AG04450 (cell line): ENCODE results near the gene JAML. TPM values are rescaled to one million over a fixed set of nuclear protein-coding genes. Genes with fewer than 3 reads are reported as not detected.

ENCODE experiments used
- CTCF ChIA-PET: fragments of 300-600, 350-600 bp; formaldehyde crosslinking; extraction: SDS; loops from one replicate; lab custom pipeline; 2022; ENCODE audit warnings: antibody characterized with exemption, inconsistent platforms; lab: Charles Lee
- POLR2A ChIA-PET: fragments of 350-600 bp; formaldehyde crosslinking; extraction: SDS; loops from one replicate; lab custom pipeline; 2021; ENCODE audit warnings: antibody characterized with exemption, inconsistent platforms; lab: Yijun Ruan, JAX
- DNase-seq: peaks from one replicate; pipeline ENCODE4 v3.0.0-alpha.2; 2011; ENCODE audit warnings: low read depth, low spot score
- H3K27ac ChIP-seq: one replicate; pipeline ENCODE4 v1.5.1; 2012; ENCODE audit warnings: low read depth, low read length, control low read depth
- H3K27me3 ChIP-seq: one replicate; pipeline ENCODE4 v1.6.0; 2012; ENCODE audit warnings: low read length; ENCODE audit not compliant: control insufficient read depth, insufficient read depth
- H3K4me3 ChIP-seq: 2 replicates; pipeline ENCODE4 v1.5.1; 2011; ENCODE audit warnings: mild to moderate bottlenecking, low read depth, low read length, control low read depth
- H3K9me3 ChIP-seq: 2 replicates; pipeline ENCODE4 v1.5.1; 2012; ENCODE audit warnings: low read length; ENCODE audit not compliant: control insufficient read depth, insufficient read depth
- CTCF ChIP-seq: IDR thresholded peaks from 2 replicates; pipeline ENCODE4 v1.5.1; 2011; ENCODE audit warnings: low read depth, low read length, control low read depth, inconsistent platforms
- polyA plus RNA-seq: library from polyadenylated mRNA; depleted of rRNA; stranded (reverse); fragments of >200 nt; gene quantifications from 2 replicates; pipeline ENCODE4 v1.2.3, GENCODE V29; 2011

The JAML gene
- polyA plus RNA-seq, 1 experiment: not detected

GRCh38 chr11:118234833-118235232, 10.0 kb upstream of the JAML start:
- POLR2A ChIA-PET: no interaction called here

DNA sequence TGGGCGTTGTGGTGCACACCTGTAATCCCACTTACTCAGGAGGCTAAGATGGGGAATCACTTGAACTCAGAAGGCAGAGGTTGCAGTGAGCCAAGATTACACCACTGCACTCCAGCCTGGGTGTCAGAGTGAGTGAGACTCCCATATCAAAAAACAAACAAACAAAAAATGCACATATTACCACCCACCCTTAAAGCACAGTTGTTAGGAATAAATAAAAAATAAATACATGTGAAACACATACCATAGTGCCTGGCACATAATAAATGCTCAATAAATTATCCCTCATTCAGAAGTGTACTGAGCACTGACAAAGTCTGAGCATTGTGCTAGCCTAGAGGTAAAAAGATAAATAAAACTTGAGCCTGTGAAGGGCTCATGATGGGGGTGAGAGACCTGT, 9.0 kb upstream of the JAML start:
- no peak for DNase-seq
- ChIA-PET POLR2A (no interaction called here), CTCF (no interaction called here)

More at GRCh38 chr11:118234833-118235232, 10.0 kb upstream of the JAML start:
- H3K27ac ChIP-seq: no peak overlapping the region
- H3K27me3 ChIP-seq: no peaks in the 10 kb centered on the region
- H3K4me3 ChIP-seq: no peak overlapping the region
- TF ChIP-seq CTCF: no peak
- CTCF ChIA-PET: no interaction called here
- no peaks in the 10 kb centered on the region for H3K9me3 ChIP-seq
- no peak for DNase-seq

DNA sequence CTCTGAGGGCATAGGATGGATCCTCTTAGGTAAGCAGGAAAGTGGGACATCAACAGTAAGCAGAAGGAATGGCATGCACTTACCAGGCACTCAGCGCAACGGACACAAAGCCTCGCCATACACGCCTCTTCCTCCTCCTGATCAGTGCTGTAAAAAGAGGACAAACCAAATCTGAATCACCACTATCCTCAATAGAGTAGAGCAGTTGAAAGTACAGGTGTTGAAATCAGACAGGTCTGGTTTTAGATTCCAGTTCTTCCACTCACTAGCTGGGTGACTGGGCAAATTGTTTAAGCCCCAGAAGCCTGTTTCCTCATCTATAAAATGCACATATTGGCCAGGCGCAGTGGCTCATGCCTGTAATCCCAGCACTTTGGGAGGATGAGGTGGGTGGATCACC, 8.6 kb upstream of the JAML start:
- no peak overlapping the region for H3K4me3 ChIP-seq
- H3K27ac ChIP-seq: no peak overlapping the region
- CTCF ChIA-PET: no interaction called here
- DNase-seq: no peak
- TF ChIP-seq CTCF: no peak
- POLR2A ChIA-PET: no interaction called here
- no peaks in the 10 kb centered on the region for H3K9me3 ChIP-seq
- no peaks in the 10 kb centered on the region for H3K27me3 ChIP-seq

More for the DNA sequence above, 9.0 kb upstream of the JAML start:
- H3K27me3 ChIP-seq: no peaks in the 10 kb centered on the region
- no peak overlapping the region for H3K4me3 ChIP-seq
- no peak for TF ChIP-seq CTCF
- H3K27ac ChIP-seq: no peak overlapping the region
- H3K9me3 ChIP-seq: no peaks in the 10 kb centered on the region

DNA sequence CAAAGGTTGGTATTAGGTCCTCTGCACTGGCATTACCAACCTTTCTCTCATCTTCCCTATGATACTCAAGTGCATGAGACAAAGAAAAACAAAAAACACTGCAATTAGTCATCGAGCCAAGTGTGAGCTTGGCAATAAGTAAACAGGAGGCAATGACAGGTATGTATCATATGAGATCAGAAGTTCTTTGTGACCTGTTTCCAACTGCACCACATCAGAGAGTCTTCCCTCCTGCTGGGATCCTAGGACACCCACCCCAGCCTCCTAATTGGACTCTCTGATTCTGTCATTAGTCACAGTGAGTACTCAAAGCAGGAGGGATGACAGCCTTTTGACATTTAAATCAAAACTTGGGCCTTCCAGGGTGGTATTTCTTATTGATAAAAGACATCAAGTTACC, 7.8 kb upstream of the JAML start:
- Histone ChIP-seq H3K27me3 (no peaks in the 10 kb centered on the region), H3K4me3 (no peak overlapping the region), H3K9me3 (no peaks in the 10 kb centered on the region), H3K27ac (no peak overlapping the region)
- ChIA-PET POLR2A (no interaction called here), CTCF (no interaction called here)
- TF ChIP-seq CTCF: no peak
- DNase-seq: no peak

GRCh38 chr11:118231461-118231860, 6.7 kb upstream of the JAML start:
- TF ChIP-seq CTCF: no peak

More at GRCh38 chr11:118231461-118231860, 6.7 kb upstream of the JAML start:
- POLR2A ChIA-PET: no interaction called here
- DNase-seq: no peak
- Histone ChIP-seq H3K4me3 (no peak overlapping the region), H3K27ac (no peak overlapping the region), H3K9me3 (no peaks in the 10 kb centered on the region), H3K27me3 (no peaks in the 10 kb centered on the region)
- CTCF ChIA-PET: no interaction called here
